RPMI8226 (cell line): Measurements from ENCODE around the gene C2orf76.
"Not testable (repeated sequence)": the region's sequence is repeated elsewhere in the genome, so short reads cannot be mapped to it uniquely, and the experiment has no call there.

Experiments
- DNase-seq: peaks from one replicate; pipeline ENCODE4 v3.0.0-alpha.2; 2015

The C2orf76 gene

DNA sequence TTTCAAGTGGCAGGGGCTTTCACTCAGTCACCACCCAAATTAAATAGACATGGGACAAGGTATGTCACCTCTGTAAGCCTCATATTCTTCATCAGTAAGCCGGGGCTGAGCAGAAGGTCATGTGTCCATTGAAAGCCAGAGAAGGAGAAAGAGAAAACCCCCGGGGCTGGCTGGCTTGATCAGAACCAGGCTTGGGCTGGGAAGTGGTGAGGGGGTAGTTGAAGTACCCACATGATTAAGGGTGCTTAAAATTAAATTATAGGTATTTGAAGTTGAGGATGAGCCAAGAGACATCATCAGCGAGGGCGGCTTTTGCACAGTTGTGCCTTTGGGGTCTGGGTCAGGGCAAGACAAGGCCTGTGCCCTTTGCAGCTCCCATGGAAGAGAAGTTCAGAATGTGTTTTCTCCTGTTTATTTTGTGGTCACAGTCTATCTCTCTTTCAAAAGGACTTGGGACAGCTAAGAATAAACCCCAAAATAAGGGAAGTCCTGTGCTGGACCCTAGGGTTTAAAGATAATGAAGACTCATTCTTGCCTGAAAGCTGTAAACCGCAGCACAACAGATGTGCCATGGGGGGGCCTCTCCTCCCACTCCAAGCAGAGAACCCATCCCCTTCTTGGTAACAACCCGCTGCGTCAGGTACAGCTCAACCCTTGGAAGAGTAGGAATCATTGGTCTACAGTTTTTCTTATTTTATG is 10.8 kb upstream of the C2orf76 start:
- no peak for DNase-seq

DNA sequence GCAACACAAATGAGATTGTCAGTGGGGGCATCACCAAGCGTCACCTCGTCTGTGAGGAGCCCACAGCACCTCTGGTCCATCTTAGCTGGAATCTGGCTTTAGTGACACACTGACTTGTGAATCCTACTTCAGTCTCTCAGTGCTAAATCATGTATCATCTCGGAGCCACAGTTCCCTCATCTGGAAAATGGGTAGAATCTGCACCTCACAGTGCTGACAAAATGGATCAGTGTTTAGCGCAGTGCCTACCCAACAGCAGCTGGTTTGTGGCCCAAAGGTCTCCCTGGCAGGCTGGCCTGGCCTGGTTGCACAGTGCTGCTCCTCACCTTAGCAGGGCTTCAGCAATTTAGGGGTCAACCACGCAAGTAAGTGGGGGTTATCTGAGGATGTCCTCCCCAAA is 10.2 kb upstream of the C2orf76 start:
- DNase-seq = no peak

DNA sequence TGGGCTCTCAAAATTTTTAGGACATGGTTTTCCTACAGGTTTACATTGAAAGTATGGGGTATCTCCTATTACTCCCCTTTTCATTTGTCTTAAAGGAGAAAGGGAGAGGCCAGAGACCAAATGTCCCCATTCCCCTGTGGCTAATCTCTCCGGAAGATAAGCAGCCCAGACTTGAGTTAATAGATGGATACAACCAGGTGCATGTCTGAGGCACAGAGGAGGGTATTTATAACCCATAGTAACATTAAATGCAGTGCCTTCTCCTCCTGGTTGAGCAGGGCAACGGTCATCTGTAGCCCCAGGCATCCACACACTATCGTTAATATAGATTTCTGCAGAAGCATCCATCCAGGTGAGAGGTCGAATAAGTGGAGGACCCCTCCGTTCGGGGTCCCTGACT is 9.8 kb upstream of the C2orf76 start:
- not testable (repeated sequence) for DNase-seq

DNA sequence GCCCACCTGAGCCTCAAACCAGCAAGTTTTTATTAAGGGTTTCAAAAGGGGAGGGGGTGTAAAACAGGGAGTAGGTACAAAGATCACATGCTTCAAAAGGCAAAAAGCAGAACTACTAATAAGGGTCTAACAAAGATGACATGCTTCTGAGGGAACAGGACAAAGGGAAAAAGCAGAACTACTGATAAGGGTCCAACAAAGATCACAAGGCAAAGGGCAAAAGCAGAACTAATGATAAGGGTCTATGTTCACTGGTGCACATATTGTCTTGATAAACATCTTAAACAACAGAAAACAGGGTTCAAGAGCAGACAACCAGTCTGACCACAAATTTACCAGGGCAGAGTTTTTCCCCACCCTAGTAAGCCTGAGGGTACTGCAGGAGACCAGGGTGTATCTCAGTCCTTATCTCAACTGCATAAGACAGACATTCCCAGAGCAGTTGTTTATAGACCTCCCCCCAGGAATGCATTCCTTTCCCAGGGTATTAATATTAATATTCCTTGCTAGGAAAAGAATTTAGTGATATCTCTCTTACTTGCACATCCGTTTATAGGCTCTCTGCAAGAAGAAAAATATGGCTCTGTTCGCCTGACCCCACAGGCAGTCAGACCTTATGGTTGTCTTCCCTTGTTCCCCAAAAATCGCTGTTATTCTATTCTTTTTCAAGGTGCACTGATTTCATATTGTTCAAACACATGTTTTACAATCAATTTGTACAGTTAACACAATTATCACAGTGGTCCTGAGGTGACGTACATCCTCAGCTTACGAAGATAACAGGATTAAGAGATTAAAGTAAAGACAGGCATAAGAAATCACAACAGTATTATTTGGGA is 7.5 kb upstream of the C2orf76 start:
- not testable (repeated sequence) for DNase-seq

DNA sequence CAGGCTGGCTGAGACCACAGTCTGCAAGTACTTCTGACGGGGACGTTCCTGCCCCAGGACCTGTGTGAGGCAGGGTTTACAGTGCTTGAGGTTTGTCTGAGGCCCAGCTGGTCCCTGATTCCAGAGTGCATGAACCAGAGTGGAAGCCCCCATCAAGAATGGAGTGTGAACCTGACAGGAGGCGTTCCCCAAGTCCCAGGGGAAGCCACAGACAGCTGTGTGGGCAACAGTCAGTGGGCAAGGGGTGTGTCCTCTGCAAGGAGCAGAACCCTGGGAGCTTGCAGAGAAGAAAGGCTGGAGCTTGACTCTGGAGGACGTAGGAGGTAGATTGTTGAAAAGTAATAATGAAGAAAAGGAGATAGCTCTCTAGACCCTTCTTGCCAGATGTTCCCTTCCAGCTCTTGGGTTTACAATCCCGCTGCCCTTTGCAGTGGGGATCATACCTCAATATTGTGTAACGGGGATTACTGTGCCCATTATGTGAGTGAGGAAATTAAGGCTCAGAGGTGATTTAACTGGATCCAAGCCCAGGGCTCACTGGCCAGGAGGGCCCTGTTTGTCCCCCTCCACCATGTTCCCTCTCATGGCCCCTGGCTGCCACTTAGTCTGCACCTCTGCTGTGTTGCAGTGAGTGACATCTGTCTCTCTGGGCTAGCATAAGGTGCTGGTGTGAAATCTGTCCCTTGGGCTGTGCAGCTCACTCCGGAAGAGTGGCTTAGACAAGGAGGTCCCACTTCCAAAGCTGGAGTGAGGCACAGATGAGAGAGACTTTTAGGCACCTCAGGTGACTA is 6.3 kb upstream of the C2orf76 start:
- DNase-seq = no peak

DNA sequence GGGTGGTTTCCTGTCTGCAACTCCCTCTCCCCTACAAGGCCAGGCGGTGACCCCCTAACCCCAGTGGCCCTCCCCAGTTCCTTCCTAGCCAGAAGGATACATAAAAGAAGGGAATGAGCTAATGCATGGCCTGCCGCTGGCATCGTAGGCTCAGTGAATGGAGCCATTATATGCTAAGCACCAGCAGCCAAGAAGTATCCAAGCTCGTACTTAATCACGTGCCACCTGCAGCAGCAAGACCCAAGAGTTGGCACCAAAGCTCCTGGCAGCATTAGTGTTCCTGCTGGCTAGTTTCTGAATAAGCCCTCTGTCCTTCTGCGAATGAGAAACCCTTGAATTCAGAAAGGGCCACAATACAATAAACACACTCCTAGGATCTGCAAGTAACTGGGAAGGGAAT is 4.5 kb upstream of the C2orf76 start:
- no peak for DNase-seq

DNA sequence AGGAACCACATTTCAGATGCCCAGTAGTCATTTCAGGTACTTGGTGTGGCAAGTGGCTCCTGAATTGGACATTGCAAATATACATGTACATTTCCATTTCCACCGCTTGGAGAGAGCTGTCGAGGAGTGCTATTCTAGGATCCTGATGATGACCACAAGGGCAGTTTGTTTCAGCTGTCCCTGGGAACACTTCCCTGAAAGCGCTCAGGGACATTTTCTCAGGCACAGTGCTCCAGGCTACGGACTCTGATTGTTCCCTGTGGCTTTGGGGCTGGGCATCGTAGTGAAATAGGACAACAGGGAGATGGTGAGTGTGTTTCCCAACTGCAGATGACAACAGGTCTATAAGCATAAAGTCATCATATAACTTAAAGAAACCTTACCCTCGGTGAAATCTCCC is 3.2 kb upstream of the C2orf76 start:
- no peak for DNase-seq

DNA sequence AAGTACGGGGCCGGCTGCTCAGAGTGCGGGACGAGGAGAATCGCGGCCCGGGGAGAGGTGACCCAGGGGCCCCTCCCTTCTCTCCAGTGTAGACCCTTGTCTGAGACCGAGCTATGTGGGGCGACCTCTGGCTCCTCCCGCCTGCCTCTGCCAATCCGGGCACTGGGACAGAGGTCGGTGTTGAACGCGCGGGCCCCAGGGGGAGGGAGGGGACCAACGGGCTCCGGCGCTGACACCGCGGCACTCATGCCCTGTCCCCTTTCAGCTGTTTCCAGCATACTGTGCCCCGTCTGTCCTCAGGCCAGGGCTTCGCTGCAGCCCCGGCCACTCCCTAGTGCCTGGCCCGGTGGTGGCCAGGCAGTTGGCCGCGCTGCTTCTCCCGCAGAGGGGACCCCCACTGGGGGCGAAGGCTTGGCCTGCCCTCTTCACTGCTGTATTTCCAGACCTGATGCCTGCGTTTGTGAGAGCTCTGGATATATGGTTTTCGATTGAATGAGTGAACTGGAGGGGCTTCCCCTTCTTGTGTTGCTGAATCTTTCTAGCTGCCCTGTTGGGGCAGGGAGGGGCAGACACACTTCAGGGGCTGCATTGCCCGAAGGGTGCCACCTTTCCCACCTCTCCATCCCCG is 952 bp upstream of the C2orf76 start:
- DNase-seq = peak; percentile 55

DNA sequence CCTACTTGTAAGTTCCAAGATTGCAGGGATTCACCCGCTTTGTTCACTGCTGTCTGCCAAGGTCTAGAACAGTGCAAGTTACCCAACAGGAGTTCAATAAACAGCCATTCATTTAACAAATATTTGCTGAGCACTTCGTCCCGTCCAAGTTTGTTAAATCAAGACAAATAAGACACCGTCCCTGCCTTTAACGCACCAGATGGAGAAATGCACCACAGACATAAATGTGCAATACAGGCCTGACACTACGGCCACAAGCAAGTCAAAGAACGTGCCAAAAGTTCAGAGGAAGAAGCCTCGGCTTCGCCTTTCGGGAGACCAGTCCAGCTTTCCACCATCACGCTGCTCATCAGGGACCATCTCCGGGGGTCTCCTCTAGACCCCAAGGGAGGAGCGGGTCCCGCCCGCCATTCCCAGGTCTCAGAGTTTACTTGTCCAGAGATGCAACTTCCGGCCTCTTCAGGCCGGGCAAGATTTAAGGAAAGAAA is 429 bp downstream of the C2orf76 start:
- peak; percentile 34 for DNase-seq

DNA sequence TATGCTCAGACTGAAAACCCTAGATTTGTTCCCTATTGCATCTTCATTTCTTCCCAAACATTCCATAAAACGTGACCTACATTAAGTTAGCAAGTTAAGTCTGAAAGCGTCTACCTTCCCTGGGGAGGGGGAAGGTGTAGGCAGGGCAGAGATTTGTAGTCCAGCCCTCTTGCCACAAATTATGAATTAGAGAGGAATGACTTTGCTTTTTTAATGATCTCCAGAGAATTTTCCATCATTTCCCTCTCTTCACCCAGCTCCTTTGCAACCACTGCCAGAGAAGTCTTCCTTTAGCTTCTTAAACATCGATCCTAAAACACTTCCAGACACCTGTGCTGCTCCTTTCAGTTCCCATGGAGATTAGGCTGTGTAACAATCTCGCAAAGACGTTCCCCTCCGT is 1.2 kb downstream of the C2orf76 start:
- no peak for DNase-seq

DNA sequence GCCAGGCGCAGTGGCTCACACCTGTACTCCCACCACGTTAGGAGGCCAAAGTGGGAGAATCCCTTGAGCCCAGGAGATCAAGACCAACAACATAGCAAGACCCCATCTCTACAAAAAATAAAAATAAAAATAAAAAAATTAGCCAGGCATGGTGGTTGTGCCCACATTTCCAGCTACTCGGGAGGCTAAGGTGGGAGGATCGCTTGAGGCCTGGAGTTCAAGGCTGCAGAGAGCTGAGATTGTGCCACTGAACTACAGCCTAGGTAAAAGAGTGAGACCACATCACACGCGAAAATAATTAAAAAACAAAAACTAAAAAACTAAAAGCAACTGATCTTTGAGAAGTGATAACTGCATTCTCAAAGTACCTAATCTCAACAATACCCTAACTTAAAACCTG is 1.8 kb downstream of the C2orf76 start:
- no peak for DNase-seq

DNA sequence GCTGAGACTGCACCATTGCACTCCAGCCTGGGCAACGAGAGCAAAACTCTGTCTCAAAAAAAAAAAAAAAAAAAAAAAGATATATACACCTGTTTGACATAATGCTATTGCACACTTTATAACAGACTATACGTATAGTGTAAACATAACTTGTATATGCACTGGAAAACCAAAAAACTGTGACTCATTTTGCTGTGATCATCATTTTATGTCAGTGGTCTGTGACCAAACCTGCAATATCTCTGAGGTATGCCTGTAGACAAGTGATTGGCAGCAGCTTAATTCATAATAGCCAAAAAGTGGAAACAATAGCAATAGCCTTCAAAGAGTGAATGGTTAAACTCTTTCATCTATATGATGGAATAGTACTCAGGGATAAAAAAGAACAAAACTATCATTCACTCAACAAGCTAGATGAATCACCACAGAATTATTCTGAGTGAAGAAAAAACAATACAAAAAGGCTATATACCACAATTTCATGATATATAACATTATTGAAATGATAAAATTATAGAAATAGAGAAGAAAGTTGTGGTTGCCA is 6.1 kb downstream of the C2orf76 start:
- DNase-seq = no peak

DNA sequence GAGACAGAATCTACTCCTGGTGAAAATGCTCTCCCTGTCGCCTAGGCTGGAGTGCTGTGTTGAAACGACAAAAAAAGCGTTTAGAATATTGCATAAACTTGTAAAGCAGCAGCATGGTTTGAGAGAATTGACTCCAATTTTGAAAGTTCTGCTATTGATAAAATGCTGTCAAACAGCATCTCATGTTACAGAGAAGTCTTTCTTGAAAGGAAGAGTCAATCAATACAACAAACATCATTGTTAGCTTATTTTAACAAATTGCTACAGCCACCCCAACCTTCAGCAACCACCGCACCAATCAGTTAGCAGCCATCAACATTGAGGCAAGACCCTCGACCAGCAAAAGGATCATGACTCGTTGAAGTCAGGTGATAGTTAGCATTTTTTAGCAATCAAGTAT is 6.9 kb downstream of the C2orf76 start:
- DNase-seq = no peak

DNA sequence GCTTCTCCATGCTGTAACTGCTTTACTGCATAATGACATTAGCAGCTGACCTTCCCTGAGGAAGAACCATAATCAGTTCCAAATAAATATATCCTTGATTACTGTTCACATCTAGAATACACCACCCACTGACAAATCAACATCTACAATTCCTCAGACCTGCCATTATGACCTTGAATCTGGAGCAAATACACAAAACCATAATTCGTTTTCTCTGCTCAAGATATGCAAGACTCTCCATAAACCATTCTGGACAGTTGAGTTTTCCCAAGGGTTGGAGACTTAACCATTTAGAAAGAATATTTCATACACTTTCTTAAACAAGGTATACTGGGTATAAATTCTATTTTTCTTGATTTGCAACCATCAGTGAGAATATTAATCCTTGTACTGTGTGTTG is 11.8 kb downstream of the C2orf76 start:
- no peak for DNase-seq

DNA sequence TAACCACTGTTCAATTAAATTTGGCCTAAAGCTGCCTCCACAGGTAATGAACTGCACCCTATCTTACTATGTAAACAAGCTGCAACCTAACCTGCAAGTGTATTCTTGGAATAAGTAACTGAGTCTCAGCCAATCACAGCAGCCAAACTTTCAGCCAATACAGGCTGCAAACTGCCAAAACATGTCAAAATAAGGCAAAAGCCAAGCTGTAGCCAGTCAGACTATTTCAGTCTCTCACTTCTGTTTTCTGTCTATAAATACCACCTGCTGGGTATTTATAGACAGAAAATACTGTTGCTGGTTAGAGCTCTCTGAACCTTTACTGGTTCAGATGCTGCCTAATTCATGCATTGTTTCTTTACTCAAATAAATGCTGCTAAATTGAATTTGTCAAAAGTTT is 14.3 kb downstream of the C2orf76 start:
- DNase-seq = peak; percentile 86

DNA sequence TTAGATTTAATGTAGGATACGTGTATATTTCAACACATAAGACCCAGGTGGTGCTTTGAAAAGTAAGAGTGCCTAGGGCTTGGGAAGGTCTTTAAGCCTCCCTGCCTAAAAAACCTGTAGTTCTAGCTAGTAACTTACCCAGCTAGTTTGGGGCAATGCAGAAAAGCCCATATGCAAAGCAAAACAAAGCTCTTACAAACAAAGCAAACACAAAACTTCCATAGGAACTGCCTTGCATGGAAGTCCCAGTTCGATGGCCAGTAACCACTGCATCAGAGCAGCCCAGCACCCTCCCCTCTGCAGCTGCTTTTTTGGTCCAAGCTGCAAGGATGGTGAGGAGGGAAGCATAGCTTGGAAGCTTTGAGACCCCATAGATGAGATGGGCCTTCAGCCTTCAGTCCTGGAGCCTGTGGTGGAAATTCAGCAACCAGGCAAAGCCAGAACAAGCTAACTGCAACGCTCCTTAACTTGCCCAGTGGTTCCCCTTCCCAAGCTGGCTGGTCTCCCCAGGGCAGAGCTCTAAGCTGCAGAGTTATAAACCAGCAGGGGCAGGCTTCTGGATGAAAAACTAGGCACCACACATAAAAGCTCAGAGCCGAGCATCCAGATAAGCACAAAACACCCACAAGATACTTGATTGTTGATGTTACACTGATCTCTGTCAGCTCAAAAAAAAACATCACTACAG is 16.2 kb downstream of the C2orf76 start:
- no peak for DNase-seq

DNA sequence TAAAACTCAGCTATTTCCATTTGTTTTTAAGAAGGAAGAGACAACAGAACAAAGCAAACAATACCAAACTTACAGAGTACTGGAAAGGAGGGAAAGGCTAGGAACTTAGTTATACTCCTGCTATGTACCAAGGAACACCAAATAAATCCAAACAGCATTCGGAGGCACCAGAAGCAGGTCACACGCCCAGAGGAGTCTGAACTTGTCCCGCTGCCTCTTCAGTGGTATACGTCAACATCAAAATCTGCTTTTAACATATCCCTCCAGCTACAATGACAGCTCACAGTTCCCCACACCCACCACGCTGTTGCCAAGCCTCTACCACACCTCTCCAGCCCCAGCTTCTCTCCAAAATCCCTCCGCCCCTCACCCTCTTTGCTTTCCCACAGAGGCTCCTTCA is 17.3 kb downstream of the C2orf76 start:
- no peak for DNase-seq

DNA sequence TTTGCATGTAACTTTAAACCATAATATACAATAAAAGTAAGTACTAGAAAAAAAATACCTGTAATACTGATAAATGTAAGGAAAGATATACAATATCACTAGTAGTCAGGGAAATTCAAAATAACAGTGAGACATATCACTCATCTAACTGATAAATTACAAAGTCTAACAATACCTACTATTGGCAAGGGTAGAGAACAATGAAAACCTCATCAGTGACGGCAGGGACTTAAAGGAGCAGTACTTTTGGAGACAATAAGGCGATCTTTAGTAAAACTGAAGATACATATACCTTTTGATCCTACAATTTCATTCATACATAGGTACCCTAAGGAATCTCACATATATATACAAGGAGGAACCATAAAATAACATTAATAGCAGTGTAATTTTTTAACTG is 24.9 kb downstream of the C2orf76 start:
- no peak for DNase-seq

DNA sequence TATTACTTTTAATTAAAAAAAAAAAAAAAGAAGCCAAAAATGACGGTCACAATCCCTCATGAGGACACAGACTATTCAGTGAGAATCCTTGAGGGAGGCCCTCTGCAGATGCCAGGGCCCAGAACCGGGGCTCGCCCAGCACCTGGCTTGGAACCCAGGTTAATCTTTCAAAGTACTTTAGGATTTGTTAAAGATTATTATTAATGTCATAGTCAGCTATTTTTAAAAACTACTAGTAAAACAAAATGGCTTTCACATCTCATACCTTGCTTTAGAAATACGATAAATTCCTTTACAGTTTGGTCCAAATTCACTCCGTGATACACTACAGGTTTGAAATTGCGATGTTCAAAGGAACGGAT is 27.1 kb downstream of the C2orf76 start:
- no peak for DNase-seq

DNA sequence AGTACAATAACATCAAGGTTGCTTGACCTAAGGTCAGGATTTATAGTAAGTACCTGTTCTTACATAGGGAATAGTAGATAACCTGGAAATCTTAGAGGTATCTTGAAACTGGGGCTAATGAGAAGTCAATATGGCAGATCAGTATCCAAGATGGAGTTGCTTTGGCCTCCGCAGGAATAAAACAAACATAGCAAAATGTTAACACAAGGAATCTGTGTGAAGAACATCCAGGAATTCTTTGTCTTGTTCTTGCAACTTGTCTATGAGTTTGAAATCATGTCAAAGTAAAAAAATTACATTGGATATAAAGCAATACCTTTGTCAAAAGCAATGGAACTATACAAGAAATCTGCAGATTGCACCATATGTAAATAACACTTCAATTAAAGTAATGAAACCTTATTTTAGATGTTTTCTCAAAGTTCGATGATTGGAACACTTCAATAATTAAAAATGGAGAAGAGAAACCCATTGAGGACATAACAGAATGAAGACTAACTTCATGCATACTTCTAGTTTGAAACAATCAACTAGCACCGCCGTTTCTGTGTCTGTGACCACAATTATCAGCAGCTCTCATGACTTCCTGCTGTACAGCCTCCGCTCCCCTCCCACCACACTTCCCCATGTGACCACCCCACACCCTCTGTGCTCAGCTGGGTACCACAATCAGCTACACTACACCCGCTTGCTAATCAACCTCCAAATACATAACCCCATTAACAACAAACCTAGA is 27.6 kb downstream of the C2orf76 start:
- DNase-seq = no peak

DNA sequence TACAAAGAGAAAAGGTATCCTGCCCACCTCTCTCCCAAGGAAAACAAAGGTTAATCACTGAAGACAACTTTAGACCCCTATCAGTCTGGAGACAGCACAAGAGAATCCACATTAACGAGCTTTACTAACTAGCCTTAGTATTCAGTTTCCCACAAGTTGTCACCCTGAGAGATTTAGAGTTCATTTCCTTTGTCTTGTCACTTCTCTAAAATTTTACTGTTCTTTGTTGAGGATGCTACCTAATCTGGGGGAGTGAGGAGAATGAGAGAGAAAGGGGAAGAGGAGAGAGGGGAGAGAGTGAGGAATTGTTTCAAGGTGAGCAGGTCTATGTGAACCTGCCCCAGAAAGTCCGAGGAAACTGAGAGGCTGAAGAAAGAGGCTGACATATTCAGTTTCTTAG is 28.4 kb downstream of the C2orf76 start:
- no peak for DNase-seq

DNA sequence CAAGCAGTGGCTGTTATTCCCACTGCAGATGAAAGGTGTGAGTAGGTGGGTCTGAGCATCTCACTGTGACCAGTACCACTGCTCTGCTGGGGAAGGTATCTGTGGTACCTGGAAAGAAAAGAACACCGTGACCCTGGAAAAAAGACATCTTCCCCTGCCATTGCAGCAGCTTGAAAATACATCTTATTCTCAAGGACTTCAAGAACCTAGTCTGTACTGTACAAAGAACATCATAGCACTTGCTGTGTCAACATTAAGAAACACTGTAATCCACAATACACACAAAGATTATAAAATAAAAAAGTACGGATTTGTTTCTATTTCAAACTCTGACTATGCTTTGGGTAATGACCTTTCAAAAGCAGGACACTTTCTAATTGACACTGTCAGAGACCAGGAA is 28.9 kb downstream of the C2orf76 start:
- no peak for DNase-seq
